ENCODE data around the gene ABTB1. TPM values are rescaled to one million over a fixed set of nuclear protein-coding genes. Genes with fewer than 3 reads are reported as not detected.

The ABTB1 gene
- total and polyA plus RNA-seq, 2 of the 13 experiments (the other 11 are each of a cell fraction or from before 2014, with no cell fraction given), result 0.42 to 14.5 TPM

DNA sequence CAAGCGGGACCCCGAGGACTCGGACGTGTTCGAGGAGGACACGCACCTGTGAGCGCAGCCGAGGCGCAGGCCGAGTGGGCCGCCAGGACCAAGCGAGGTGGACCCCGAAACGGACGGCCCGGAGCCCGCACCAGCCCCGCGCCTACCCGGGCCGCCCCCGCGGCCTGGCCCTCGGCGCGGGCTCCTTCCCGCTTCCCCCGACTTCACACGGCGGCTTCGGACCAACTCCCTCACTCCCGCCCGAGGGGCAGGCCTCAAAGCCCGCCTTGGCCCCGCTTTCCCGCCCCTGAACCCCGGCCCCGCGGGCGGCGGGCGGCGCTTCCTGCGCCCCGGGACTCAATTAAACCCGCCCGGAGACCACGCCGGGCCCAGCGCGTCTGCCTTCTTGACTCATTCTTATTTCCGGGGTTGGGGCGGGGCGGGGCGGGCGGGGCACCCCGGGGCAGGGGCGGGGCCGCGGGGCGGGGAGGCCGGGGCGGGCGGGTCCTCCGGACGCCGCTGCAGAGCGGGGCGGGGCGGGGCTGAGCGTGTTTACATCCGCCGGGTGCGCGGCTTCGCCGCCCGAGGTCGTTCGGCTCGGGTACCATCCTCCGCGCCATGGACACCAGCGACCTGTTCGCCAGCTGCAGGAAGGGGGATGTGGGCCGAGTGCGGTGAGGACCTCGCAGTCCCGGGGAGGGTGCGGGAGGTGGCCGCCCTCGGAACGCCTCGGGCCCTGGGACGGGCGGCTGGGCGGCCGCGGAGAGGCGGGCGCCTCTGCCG, at the start of gene ABTB1 (continued):
- TF ChIP-seq PRMT3 (CRISPR knock-in tag; IDR thresholded peaks at IDR 0.05; ENCODE audit: borderline replicate concordance, low read depth) (no peak), ZNF274 (CRISPR knock-in tag; IDR thresholded peaks at IDR 0.05) (no peak), ATF7 (IDR thresholded peaks at IDR 0.05) (no peak), ATF7 (CRISPR knock-in tag; IDR thresholded peaks at IDR 0.05) (no peak), ZNF83 (CRISPR knock-in tag; IDR thresholded peaks at IDR 0.05; ENCODE audit: borderline replicate concordance) (no peak), POLR2G (IDR thresholded peaks at IDR 0.05; ENCODE audit: low read depth, low read length) (peak; percentile 70; the same call in 1 of the 2 replicates), RBFOX2 (IDR thresholded peaks at IDR 0.05; ENCODE audit: low read depth, low read length) (peak; percentile 79), NBN (conservative IDR thresholded peaks at IDR 0.05) (no peak), ZNF615 (CRISPR knock-in tag; IDR thresholded peaks at IDR 0.05; ENCODE audit: borderline replicate concordance) (no peak), NFE2 (CRISPR knock-in tag; IDR thresholded peaks at IDR 0.05) (no peak), NR2F1 (CRISPR knock-in tag; IDR thresholded peaks at IDR 0.05) (no peak), HNF4A (CRISPR knock-in tag; IDR thresholded peaks at IDR 0.05) (no peak), HIVEP1 (CRISPR knock-in tag; IDR thresholded peaks at IDR 0.05) (no peak), GPN1 (CRISPR knock-in tag; IDR thresholded peaks at IDR 0.05; ENCODE audit: borderline replicate concordance) (no peak), KMT2A (CRISPR knock-in tag; IDR thresholded peaks at IDR 0.05) (no peak), YY1 (IDR thresholded peaks at IDR 0.05; ENCODE audit: insufficient read depth, insufficient replicate concordance, low read depth, low read length) (peak; percentile 46), RAD21 (CRISPR knock-in tag; IDR thresholded peaks at IDR 0.05) (no peak), KAT8 (CRISPR knock-in tag; IDR thresholded peaks at IDR 0.05) (peak; percentile 64; the same call in 1 of the 2 replicates), JARID2 (CRISPR knock-in tag; IDR thresholded peaks at IDR 0.05; ENCODE audit: insufficient replicate concordance) (no peak)
- TF ChIP-seq, protein P1, sequence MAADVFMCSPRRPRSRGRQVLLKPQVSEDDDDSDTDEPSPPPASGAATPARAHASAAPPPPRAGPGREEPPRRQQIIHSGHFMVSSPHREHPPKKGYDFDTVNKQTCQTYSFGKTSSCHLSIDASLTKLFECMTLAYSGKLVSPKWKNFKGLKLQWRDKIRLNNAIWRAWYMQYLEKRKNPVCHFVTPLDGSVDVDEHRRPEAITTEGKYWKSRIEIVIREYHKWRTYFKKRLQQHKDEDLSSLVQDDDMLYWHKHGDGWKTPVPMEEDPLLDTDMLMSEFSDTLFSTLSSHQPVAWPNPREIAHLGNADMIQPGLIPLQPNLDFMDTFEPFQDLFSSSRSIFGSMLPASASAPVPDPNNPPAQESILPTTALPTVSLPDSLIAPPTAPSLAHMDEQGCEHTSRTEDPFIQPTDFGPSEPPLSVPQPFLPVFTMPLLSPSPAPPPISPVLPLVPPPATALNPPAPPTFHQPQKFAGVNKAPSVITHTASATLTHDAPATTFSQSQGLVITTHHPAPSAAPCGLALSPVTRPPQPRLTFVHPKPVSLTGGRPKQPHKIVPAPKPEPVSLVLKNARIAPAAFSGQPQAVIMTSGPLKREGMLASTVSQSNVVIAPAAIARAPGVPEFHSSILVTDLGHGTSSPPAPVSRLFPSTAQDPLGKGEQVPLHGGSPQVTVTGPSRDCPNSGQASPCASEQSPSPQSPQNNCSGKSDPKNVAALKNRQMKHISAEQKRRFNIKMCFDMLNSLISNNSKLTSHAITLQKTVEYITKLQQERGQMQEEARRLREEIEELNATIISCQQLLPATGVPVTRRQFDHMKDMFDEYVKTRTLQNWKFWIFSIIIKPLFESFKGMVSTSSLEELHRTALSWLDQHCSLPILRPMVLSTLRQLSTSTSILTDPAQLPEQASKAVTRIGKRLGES (CRISPR knock-in tag; IDR thresholded peaks at IDR 0.05; ENCODE audit: borderline replicate concordance), result no peak; the same call in 1 of the 2 replicates
- TF ChIP-seq, protein P2, sequence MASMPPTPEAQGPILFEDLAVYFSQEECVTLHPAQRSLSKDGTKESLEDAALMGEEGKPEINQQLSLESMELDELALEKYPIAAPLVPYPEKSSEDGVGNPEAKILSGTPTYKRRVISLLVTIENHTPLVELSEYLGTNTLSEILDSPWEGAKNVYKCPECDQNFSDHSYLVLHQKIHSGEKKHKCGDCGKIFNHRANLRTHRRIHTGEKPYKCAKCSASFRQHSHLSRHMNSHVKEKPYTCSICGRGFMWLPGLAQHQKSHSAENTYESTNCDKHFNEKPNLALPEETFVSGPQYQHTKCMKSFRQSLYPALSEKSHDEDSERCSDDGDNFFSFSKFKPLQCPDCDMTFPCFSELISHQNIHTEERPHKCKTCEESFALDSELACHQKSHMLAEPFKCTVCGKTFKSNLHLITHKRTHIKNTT (CRISPR knock-in tag; IDR thresholded peaks at IDR 0.05), result no peak
- TF ChIP-seq, protein P3, sequence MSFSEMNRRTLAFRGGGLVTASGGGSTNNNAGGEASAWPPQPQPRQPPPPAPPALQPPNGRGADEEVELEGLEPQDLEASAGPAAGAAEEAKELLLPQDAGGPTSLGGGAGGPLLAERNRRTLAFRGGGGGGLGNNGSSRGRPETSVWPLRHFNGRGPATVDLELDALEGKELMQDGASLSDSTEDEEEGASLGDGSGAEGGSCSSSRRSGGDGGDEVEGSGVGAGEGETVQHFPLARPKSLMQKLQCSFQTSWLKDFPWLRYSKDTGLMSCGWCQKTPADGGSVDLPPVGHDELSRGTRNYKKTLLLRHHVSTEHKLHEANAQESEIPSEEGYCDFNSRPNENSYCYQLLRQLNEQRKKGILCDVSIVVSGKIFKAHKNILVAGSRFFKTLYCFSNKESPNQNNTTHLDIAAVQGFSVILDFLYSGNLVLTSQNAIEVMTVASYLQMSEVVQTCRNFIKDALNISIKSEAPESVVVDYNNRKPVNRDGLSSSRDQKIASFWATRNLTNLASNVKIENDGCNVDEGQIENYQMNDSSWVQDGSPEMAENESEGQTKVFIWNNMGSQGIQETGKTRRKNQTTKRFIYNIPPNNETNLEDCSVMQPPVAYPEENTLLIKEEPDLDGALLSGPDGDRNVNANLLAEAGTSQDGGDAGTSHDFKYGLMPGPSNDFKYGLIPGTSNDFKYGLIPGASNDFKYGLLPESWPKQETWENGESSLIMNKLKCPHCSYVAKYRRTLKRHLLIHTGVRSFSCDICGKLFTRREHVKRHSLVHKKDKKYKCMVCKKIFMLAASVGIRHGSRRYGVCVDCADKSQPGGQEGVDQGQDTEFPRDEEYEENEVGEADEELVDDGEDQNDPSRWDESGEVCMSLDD (CRISPR knock-in tag; IDR thresholded peaks at IDR 0.05; ENCODE audit: borderline replicate concordance), result no peak; the same call in 1 of the 2 replicates
- TF ChIP-seq, protein P4, sequence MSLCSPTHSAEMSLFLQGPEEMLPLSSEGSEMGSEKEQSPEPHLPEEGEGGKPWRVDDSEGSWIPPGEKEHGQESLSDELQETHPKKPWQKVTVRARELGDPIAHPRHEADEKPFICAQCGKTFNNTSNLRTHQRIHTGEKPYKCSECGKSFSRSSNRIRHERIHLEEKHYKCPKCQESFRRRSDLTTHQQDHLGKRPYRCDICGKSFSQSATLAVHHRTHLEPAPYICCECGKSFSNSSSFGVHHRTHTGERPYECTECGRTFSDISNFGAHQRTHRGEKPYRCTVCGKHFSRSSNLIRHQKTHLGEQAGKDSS (CRISPR knock-in tag; IDR thresholded peaks at IDR 0.05; ENCODE audit: borderline replicate concordance, low read depth), result peak; percentile 70; the same call in 1 of the 2 replicates

Data from HepG2 (cell line).